ENCODE measurements around the gene RASGRP2.

Gene RASGRP2

GRCh38 chr11:64694026-64694755 lies 49.8 kb downstream of the RASGRP2 start:
- Histone ChIP-seq H3K36me3 (ENCODE audit: control insufficient read depth in 2 of 2, insufficient read depth in 1 of 2, low read length in 2 of 2) (no peaks in the 10 kb centered on the region), H3K4me3 (ENCODE audit: low read depth, low read length) (no peak overlapping the region), H3K27ac (ENCODE audit: extremely low read depth, low read depth, low read length) (no peak overlapping the region), H3K4me1 (ENCODE audit: control insufficient read depth, insufficient read depth, low read length) (no peaks in the 10 kb centered on the region), H3K9me3 (ENCODE audit: control insufficient read depth, insufficient read depth, low read depth, low read length) (no peaks in the 10 kb centered on the region)
- POLR2A ChIA-PET = interaction anchor here (0.6 kb wide), 1 partner anchor 9 kb away, joined by 3 read pairs; no protein-coding TSS in a partner anchor
- TF ChIP-seq ZIC2 (tag by site-specific recombination; IDR thresholded peaks at IDR 0.05) (peak; percentile 25; the same call in 1 of the 2 replicates), ZNF645 (tag by site-specific recombination; IDR thresholded peaks at IDR 0.05) (no peak)
- CTCF ChIA-PET = interaction anchor here (0.5 kb wide), 1 partner anchor 391 kb away, joined by 5 read pairs; no protein-coding TSS in a partner anchor

GRCh38 chr11:64692764-64693331 lies 51.1 kb downstream of the RASGRP2 start:
- Histone ChIP-seq H3K4me1 (ENCODE audit: control insufficient read depth, insufficient read depth, low read length) (no peaks in the 10 kb centered on the region), H3K27ac (ENCODE audit: extremely low read depth, low read depth, low read length) (no peak overlapping the region), H3K9me3 (ENCODE audit: control insufficient read depth, insufficient read depth, low read depth, low read length) (no peaks in the 10 kb centered on the region), H3K4me3 (ENCODE audit: low read depth, low read length) (no peak overlapping the region), H3K36me3 (ENCODE audit: control insufficient read depth in 2 of 2, insufficient read depth in 1 of 2, low read length in 2 of 2) (no peaks in the 10 kb centered on the region)
- no peak for TF ChIP-seq ZNF18 (tag by site-specific recombination; IDR thresholded peaks at IDR 0.05)
- TF ChIP-seq ZNF660 (tag by site-specific recombination; IDR thresholded peaks at IDR 0.05) = no peak
- no peak for TF ChIP-seq KLF16 (tag by site-specific recombination; IDR thresholded peaks at IDR 0.05)
- no peak for TF ChIP-seq ZNF174 (tag by site-specific recombination; IDR thresholded peaks at IDR 0.05)
- TF ChIP-seq ZNF394 (tag by site-specific recombination; IDR thresholded peaks at IDR 0.05; ENCODE audit: borderline replicate concordance) = no peak
- TF ChIP-seq ZNF623 (tag by site-specific recombination; IDR thresholded peaks at IDR 0.05) = no peak
- no peak for TF ChIP-seq ZNF391 (tag by site-specific recombination; IDR thresholded peaks at IDR 0.05; ENCODE audit: borderline replicate concordance, low read depth)
- TF ChIP-seq ZNF76 (tag by site-specific recombination; IDR thresholded peaks at IDR 0.05; ENCODE audit: borderline replicate concordance, low read depth) = no peak
- TF ChIP-seq GLI4 (tag by site-specific recombination; IDR thresholded peaks at IDR 0.05) = no peak
- TF ChIP-seq SP2 (tag by site-specific recombination; IDR thresholded peaks at IDR 0.05) = no peak
- TF ChIP-seq ZNF571 (tag by site-specific recombination; IDR thresholded peaks at IDR 0.05) = no peak
- TF ChIP-seq ZNF302 (tag by site-specific recombination; IDR thresholded peaks at IDR 0.05; ENCODE audit: low read depth) = no peak
- no peak for TF ChIP-seq ZNF600 (tag by site-specific recombination; IDR thresholded peaks at IDR 0.05)
- CTCF ChIA-PET = no interaction called here
- POLR2A ChIA-PET = interaction anchor here (0.5 kb wide), 1 partner anchor 35 kb away, joined by 3 read pairs; no protein-coding TSS in a partner anchor

GRCh38 chr11:64691543-64691942 lies 52.4 kb downstream of the RASGRP2 start:
- H3K9me3 ChIP-seq (ENCODE audit: control insufficient read depth, insufficient read depth, low read depth, low read length) = no peaks in the 10 kb centered on the region
- POLR2A ChIA-PET = no interaction called here
- H3K27ac ChIP-seq (ENCODE audit: extremely low read depth, low read depth, low read length) = no peak overlapping the region
- no peak overlapping the region for H3K4me3 ChIP-seq (ENCODE audit: low read depth, low read length)
- CTCF ChIA-PET = interaction anchor here (0.8 to 1.6 kb wide), 2 partner anchors 12 to 421 kb away, joined by 3 to 9 read pairs; no protein-coding TSS in a partner anchor
- H3K36me3 ChIP-seq (ENCODE audit: control insufficient read depth in 2 of 2, insufficient read depth in 1 of 2, low read length in 2 of 2) = no peaks in the 10 kb centered on the region
- H3K4me1 ChIP-seq (ENCODE audit: control insufficient read depth, insufficient read depth, low read length) = no peaks in the 10 kb centered on the region
- TF ChIP-seq SP3 (tag by site-specific recombination; IDR thresholded peaks at IDR 0.05) (no peak), ZNF112 (tag by site-specific recombination; IDR thresholded peaks at IDR 0.05) (no peak), ZBTB17 (tag by site-specific recombination; IDR thresholded peaks at IDR 0.05) (no peak), ZNF221 (tag by site-specific recombination; IDR thresholded peaks at IDR 0.05; ENCODE audit: borderline replicate concordance) (no peak), RBAK (tag by site-specific recombination; IDR thresholded peaks at IDR 0.05) (no peak), ZNF530 (tag by site-specific recombination; IDR thresholded peaks at IDR 0.05; ENCODE audit: low read depth) (no peak), WT1 (tag by site-specific recombination; IDR thresholded peaks at IDR 0.05) (no peak), ZNF518A (tag by site-specific recombination; conservative IDR thresholded peaks at IDR 0.05; ENCODE audit: low read depth) (no peak), ZBTB1 (tag by site-specific recombination; IDR thresholded peaks at IDR 0.05) (no peak)

Measured in HEK293 (cell line).